SK-N-SH treated with all-trans-retinoic acid at 6 μM for 48 hours (cell line): Measurements from ENCODE around the gene KCNK3.

Source experiments
- ATAC-seq: fragments of 200-7000 bp; cut with Tn5 transposase; 3 replicates; pipeline ENCODE4 v1.9.1; 2020; ENCODE audit warnings: mild to moderate bottlenecking, moderate library complexity
- ARNTL ChIP-seq: fragments of 450-650 bp; formaldehyde crosslinking; IDR thresholded peaks from 2 replicates; pipeline ENCODE4 v1.5.0; 2020; ENCODE audit warnings: low read depth, mild to moderate bottlenecking, moderate library complexity, borderline replicate concordance
- BACH2 ChIP-seq: fragments of 250-450 bp; sonication (Bioruptor Pico); IDR thresholded peaks from 2 replicates; pipeline ENCODE4 v1.9.0; 2021; ENCODE audit warnings: mild to moderate bottlenecking, borderline replicate concordance
- CSDC2 ChIP-seq: fragments of 250-450 bp; sonication (Bioruptor Pico); IDR thresholded peaks from 2 replicates; pipeline ENCODE4 v1.5.0; 2020; ENCODE audit warnings: mild to moderate bottlenecking, moderate library complexity
- CSRNP3 ChIP-seq: fragments of 250-450 bp; sonication (Bioruptor Pico); IDR thresholded peaks from 2 replicates; pipeline ENCODE4 v1.5.1; 2021; ENCODE audit warnings: mild to moderate bottlenecking, moderate library complexity
- ESRRG ChIP-seq: fragments of 250-450 bp; sonication (Bioruptor Pico); IDR thresholded peaks from 2 replicates; pipeline ENCODE4 v1.6.1; 2021; ENCODE audit warnings: mild to moderate bottlenecking
- GLIS3 ChIP-seq: fragments of 250-450 bp; sonication (Bioruptor Pico); IDR thresholded peaks from 2 replicates; pipeline ENCODE4 v1.5.0; 2020; ENCODE audit warnings: mild to moderate bottlenecking, moderate library complexity
- ISL1 ChIP-seq: fragments of 250-450 bp; sonication (Bioruptor Pico); IDR thresholded peaks from 2 replicates; pipeline ENCODE4 v2.1.2; 2022; ENCODE audit warnings: mild to moderate bottlenecking, moderate library complexity
- POU6F1 ChIP-seq: fragments of 250-450 bp; sonication (Bioruptor Pico); IDR thresholded peaks from 2 replicates; pipeline ENCODE4 v1.8.0; 2021; ENCODE audit warnings: low read depth, mild to moderate bottlenecking, moderate library complexity, borderline replicate concordance
- PPARA ChIP-seq: fragments of 250-450 bp; sonication (Bioruptor Pico); IDR thresholded peaks from 2 replicates; pipeline ENCODE4 v1.5.0; 2020; ENCODE audit warnings: mild to moderate bottlenecking, borderline replicate concordance
- RARB ChIP-seq: fragments of 250-450 bp; sonication (Bioruptor Pico); IDR thresholded peaks from 2 replicates; pipeline ENCODE4 v1.8.0; 2021; ENCODE audit warnings: mild to moderate bottlenecking, moderate library complexity
- SNAI2 ChIP-seq: fragments of 250-450 bp; sonication (Bioruptor Pico); IDR thresholded peaks from 2 replicates; pipeline ENCODE4 v1.5.0; 2020; ENCODE audit warnings: mild to moderate bottlenecking, moderate library complexity
- TCF4 ChIP-seq: fragments of 250-450 bp; sonication (Bioruptor Pico); IDR thresholded peaks from 2 replicates; pipeline ENCODE4 v1.8.0; 2021; ENCODE audit warnings: mild to moderate bottlenecking, moderate library complexity, borderline replicate concordance
- TOX ChIP-seq: fragments of 250-450 bp; sonication (Bioruptor Pico); IDR thresholded peaks from 2 replicates; pipeline ENCODE4 v1.8.0; 2021; ENCODE audit warnings: mild to moderate bottlenecking, moderate library complexity, borderline replicate concordance
- TSHZ2 ChIP-seq: fragments of 250-450 bp; sonication (Bioruptor Pico); IDR thresholded peaks from 2 replicates; pipeline ENCODE4 v1.5.0; 2020; ENCODE audit warnings: mild to moderate bottlenecking, moderate library complexity
- ZC3H10 ChIP-seq: fragments of 250-450 bp; sonication (Bioruptor Pico); IDR thresholded peaks from 2 replicates; pipeline ENCODE4 v1.5.1; 2021; ENCODE audit warnings: mild to moderate bottlenecking, moderate library complexity
- ZFP3 ChIP-seq: fragments of 250-450 bp; sonication (Bioruptor Pico); IDR thresholded peaks from 2 replicates; pipeline ENCODE4 v1.5.0; 2020; ENCODE audit warnings: mild to moderate bottlenecking, moderate library complexity
- ZNF565 ChIP-seq: fragments of 450-650 bp; formaldehyde crosslinking; conservative IDR thresholded peaks from 2 replicates; pipeline ENCODE4 v1.5.0; 2020; ENCODE audit warnings: low read depth, mild to moderate bottlenecking, moderate library complexity
- ZNF70 ChIP-seq: fragments of 450-650 bp; formaldehyde crosslinking; IDR thresholded peaks from 2 replicates; pipeline ENCODE4 v1.5.0; 2020; ENCODE audit warnings: mild to moderate bottlenecking, moderate library complexity
- ZNF8 ChIP-seq: fragments of 450-650 bp; formaldehyde crosslinking; IDR thresholded peaks from 2 replicates; pipeline ENCODE4 v1.5.0; 2020; ENCODE audit warnings: mild to moderate bottlenecking, moderate library complexity
- TF ChIP-seq, protein P1 (sequence below): fragments of 250-450 bp; sonication (Bioruptor Pico); IDR thresholded peaks from 2 replicates; pipeline ENCODE4 v1.5.1; 2020; ENCODE audit warnings: low read depth, mild to moderate bottlenecking, moderate library complexity
- TF ChIP-seq, protein P2 (sequence below): fragments of 250-450 bp; sonication (Bioruptor Pico); IDR thresholded peaks from 2 replicates; pipeline ENCODE4 v1.8.0; 2020; ENCODE audit warnings: mild to moderate bottlenecking, moderate library complexity, borderline replicate concordance

Gene KCNK3

GRCh38 chr2:26738481-26738880, 46.0 kb downstream of the KCNK3 start:
- TF ChIP-seq ESRRG (CRISPR knock-in tag) (no peak), CSRNP3 (CRISPR knock-in tag) (no peak), GLIS3 (no peak), TOX (CRISPR knock-in tag) (no peak), ZNF8 (CRISPR knock-in tag) (no peak), TSHZ2 (CRISPR knock-in tag) (no peak), CSDC2 (CRISPR knock-in tag) (no peak), RARB (no peak), BACH2 (CRISPR knock-in tag) (no peak), POU6F1 (CRISPR knock-in tag) (no peak)
- no peak for ATAC-seq

DNA sequence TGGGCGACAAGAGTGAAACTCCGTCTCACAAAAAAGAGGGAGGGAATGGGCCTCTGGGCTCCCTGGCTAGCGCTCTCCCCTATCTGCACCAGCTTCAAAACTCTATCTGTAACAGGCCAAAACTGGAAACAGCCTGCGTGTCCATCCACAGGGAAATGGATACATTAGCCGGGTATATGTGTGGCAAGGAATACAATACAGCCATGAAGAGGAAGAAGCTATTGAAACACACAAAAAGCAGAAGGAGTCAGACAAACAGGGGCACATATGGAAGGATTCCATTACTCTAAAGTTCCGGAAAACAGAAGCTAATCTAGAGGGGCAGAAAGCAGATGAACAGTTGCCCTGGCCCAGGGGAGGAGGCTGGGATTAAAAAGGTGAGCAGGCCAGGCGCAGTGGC, 47.0 kb downstream of the KCNK3 start:
- no peak for ATAC-seq
- no peak for TF ChIP-seq GLIS3
- no peak for TF ChIP-seq ZC3H10 (CRISPR knock-in tag)
- no peak for TF ChIP-seq TSHZ2 (CRISPR knock-in tag)
- no peak for TF ChIP-seq ZNF565 (CRISPR knock-in tag)
- no peak for TF ChIP-seq ARNTL (CRISPR knock-in tag)

GRCh38 chr2:26740346-26740745, 47.8 kb downstream of the KCNK3 start:
- no peak for ATAC-seq
- TF ChIP-seq ESRRG (CRISPR knock-in tag) (no peak), GLIS3 (no peak), ZNF70 (CRISPR knock-in tag) (no peak), ZFP3 (CRISPR knock-in tag) (no peak), CSRNP3 (CRISPR knock-in tag) (no peak), BACH2 (CRISPR knock-in tag) (no peak), TOX (CRISPR knock-in tag) (no peak), POU6F1 (CRISPR knock-in tag) (no peak), PPARA (no peak), TCF4 (CRISPR knock-in tag) (no peak), ARNTL (CRISPR knock-in tag) (no peak), ISL1 (CRISPR knock-in tag) (no peak), SNAI2 (CRISPR knock-in tag) (no peak), ZNF565 (CRISPR knock-in tag) (no peak), RARB (no peak)
- TF ChIP-seq, protein P1, sequence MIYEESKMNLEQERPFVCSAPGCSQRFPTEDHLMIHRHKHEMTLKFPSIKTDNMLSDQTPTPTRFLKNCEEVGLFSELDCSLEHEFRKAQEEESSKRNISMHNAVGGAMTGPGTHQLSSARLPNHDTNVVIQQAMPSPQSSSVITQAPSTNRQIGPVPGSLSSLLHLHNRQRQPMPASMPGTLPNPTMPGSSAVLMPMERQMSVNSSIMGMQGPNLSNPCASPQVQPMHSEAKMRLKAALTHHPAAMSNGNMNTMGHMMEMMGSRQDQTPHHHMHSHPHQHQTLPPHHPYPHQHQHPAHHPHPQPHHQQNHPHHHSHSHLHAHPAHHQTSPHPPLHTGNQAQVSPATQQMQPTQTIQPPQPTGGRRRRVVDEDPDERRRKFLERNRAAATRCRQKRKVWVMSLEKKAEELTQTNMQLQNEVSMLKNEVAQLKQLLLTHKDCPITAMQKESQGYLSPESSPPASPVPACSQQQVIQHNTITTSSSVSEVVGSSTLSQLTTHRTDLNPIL (CRISPR knock-in tag), result no peak
- TF ChIP-seq, protein P2, sequence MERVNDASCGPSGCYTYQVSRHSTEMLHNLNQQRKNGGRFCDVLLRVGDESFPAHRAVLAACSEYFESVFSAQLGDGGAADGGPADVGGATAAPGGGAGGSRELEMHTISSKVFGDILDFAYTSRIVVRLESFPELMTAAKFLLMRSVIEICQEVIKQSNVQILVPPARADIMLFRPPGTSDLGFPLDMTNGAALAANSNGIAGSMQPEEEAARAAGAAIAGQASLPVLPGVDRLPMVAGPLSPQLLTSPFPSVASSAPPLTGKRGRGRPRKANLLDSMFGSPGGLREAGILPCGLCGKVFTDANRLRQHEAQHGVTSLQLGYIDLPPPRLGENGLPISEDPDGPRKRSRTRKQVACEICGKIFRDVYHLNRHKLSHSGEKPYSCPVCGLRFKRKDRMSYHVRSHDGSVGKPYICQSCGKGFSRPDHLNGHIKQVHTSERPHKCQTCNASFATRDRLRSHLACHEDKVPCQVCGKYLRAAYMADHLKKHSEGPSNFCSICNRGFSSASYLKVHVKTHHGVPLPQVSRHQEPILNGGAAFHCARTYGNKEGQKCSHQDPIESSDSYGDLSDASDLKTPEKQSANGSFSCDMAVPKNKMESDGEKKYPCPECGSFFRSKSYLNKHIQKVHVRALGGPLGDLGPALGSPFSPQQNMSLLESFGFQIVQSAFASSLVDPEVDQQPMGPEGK, result no peak
